ENCODE measurements around the gene SLC39A11.

GRCh38 chr17:72693151-72693878 lies 399.2 kb downstream of the SLC39A11 start:
- no peak for TF ChIP-seq CTCF (IDR thresholded peaks at IDR 0.05)
- no peak for TF ChIP-seq POLR2AphosphoS5 (IDR thresholded peaks at IDR 0.05; ENCODE audit: low read depth, low read length)
- no peak for TF ChIP-seq TCF7L2 (IDR thresholded peaks at IDR 0.05; ENCODE audit: low read depth, low read length)

All from Panc1 (cell line).